Fibroblast of lung (primary cell): ENCODE data around the gene MCF2L2. TPM values are rescaled to one million over a fixed set of nuclear protein-coding genes. Genes with fewer than 3 reads are reported as not detected.

ENCODE experiments used
- DNase-seq, 2 donors: peaks; one replicate each; pipeline versions ENCODE4 v3.0.0 to v3.0.0-alpha.2; 2010; ENCODE audit warnings: low read depth in 2 of 2
- H2AFZ ChIP-seq: 2 replicates; pipeline ENCODE4 v1.5.1; 2012; ENCODE audit warnings: low read length, control low read depth, inconsistent platforms
- H3K27ac ChIP-seq: 2 replicates; pipeline ENCODE4 v1.5.1; 2011; ENCODE audit warnings: low read length, control low read depth; ENCODE audit not compliant: insufficient read depth
- H3K27me3 ChIP-seq: 2 replicates; pipeline ENCODE4 v1.5.1; 2011; ENCODE audit warnings: mild to moderate bottlenecking, low read length; ENCODE audit not compliant: control insufficient read depth, insufficient read depth
- H3K36me3 ChIP-seq: 2 replicates; pipeline ENCODE4 v1.5.1; 2011; ENCODE audit warnings: low read length; ENCODE audit not compliant: control insufficient read depth, insufficient read depth
- H3K4me1 ChIP-seq: 2 replicates; pipeline ENCODE4 v1.5.1; 2011; ENCODE audit warnings: low read length; ENCODE audit not compliant: control insufficient read depth, insufficient read depth; ENCODE audit errors: extremely low read depth
- H3K4me2 ChIP-seq: 2 replicates; pipeline ENCODE4 v1.5.1; 2011; ENCODE audit warnings: low read length, control low read depth; ENCODE audit not compliant: insufficient read depth; ENCODE audit errors: extremely low read depth
- H3K4me3 ChIP-seq, 4 experiments: fragments of 200-600 bp in 1 of 4; sonication (generic) in 1 of 4; replicated peaks in 1 of 4; 2 replicates each; pipeline ENCODE4 v1.5.1; 2011 to 2016; ENCODE audit warnings: low read length in 4 of 4, low read depth in 3 of 4, mild to moderate bottlenecking in 3 of 4, control low read depth in 2 of 4, inconsistent platforms in 1 of 4, mixed read lengths in 1 of 4; ENCODE audit not compliant: insufficient read depth in 1 of 4; ENCODE audit errors: control extremely low read depth in 1 of 4
- H3K79me2 ChIP-seq: 2 replicates; pipeline ENCODE4 v1.5.1; 2012; ENCODE audit warnings: mild to moderate bottlenecking, low read length, inconsistent platforms; ENCODE audit not compliant: control insufficient read depth, insufficient read depth
- H3K9ac ChIP-seq: 2 replicates; pipeline ENCODE4 v1.5.1; 2011; ENCODE audit warnings: mild to moderate bottlenecking, low read length, control low read depth; ENCODE audit not compliant: insufficient read depth
- H3K9me3 ChIP-seq: 2 replicates; pipeline ENCODE4 v1.5.1; 2012; ENCODE audit warnings: low read depth, low read length; ENCODE audit not compliant: control insufficient read depth, insufficient read depth
- H4K20me1 ChIP-seq: 2 replicates; pipeline ENCODE4 v1.5.1; 2011; ENCODE audit warnings: low read length; ENCODE audit not compliant: control insufficient read depth, insufficient read depth; ENCODE audit errors: extremely low read depth
- CTCF ChIP-seq, 2 donors: IDR thresholded peaks in 1 of 2; conservative IDR thresholded peaks in 1 of 2; 1 replicate in 1 of 2; 2 replicates in 1 of 2; pipeline ENCODE4 v1.5.1; 2011 to 2012; ENCODE audit warnings: low read length in 2 of 2, control low read depth in 1 of 2, inconsistent platforms in 1 of 2, low read depth in 1 of 2, mild to moderate bottlenecking in 1 of 2
- EZH2 ChIP-seq: IDR thresholded peaks from 2 replicates; pipeline ENCODE4 v1.5.1; 2012; ENCODE audit warnings: low read length, control low read depth, mild to moderate bottlenecking; ENCODE audit errors: missing control alignments
- polyA plus RNA-seq, 2 donors: library from polyadenylated mRNA; depleted of rRNA in 1 of 2; stranded (reverse) in 1 of 2; unstranded in 1 of 2; fragments of >200 nt; gene quantifications; 2 replicates each; pipeline ENCODE4 v1.2.1, GENCODE V29; 2011 to 2012; ENCODE audit warnings: missing spikeins in 1 of 2
- total RNA-seq: library from RNA; depleted of rRNA; stranded (reverse); fragments of >200 nt; gene quantifications from 2 replicates; pipeline ENCODE4 v1.2.1, GENCODE V29; 2014

MCF2L2 gene
- total and polyA plus RNA-seq, 2 donors (not counting 1 experiment from before 2014, with no cell fraction given) = under 0.01 to 0.08 TPM

GRCh38 chr3:183290216-183290615 is 138.2 kb downstream of the MCF2L2 start:
- H4K20me1 ChIP-seq = no peaks in the 10 kb centered on the region
- H3K27ac ChIP-seq = no peak overlapping the region
- H3K4me1 ChIP-seq = peaks cover 2% of the 10 kb centered on the region
- H3K4me3 ChIP-seq = no peak overlapping the region
- DNase-seq = no peak
- H3K9me3 ChIP-seq = no peaks in the 10 kb centered on the region
- TF ChIP-seq EZH2 (no peak), CTCF (conservative IDR thresholded peaks at IDR 0.05 in 1 of 2, IDR thresholded peaks at IDR 0.05 in 1 of 2; ENCODE audit: low read depth in 1 of 2, low read length in 2 of 2) (no peak)
- H3K79me2 ChIP-seq = no peaks in the 10 kb centered on the region
- no peaks in the 10 kb centered on the region for H3K36me3 ChIP-seq
- no peak overlapping the region for H2AFZ ChIP-seq
- H3K4me2 ChIP-seq = no peak overlapping the region
- H3K9ac ChIP-seq = no peak overlapping the region
- no peaks in the 10 kb centered on the region for H3K27me3 ChIP-seq

GRCh38 chr3:183288117-183288516 is 140.3 kb downstream of the MCF2L2 start:
- Histone ChIP-seq H3K9ac (no peak overlapping the region), H3K27ac (no peak overlapping the region), H3K9me3 (no peaks in the 10 kb centered on the region), H3K4me1 (peaks cover 3% of the 10 kb centered on the region), H3K4me3 (peak overlapping the region in 1 of 4 experiments; percentile 60), H3K27me3 (no peaks in the 10 kb centered on the region), H4K20me1 (no peaks in the 10 kb centered on the region), H3K79me2 (no peaks in the 10 kb centered on the region), H2AFZ (no peak overlapping the region), H3K4me2 (no peak overlapping the region), H3K36me3 (no peaks in the 10 kb centered on the region)
- DNase-seq = no peak
- TF ChIP-seq EZH2 (no peak), CTCF (conservative IDR thresholded peaks at IDR 0.05 in 1 of 2, IDR thresholded peaks at IDR 0.05 in 1 of 2; ENCODE audit: low read depth in 1 of 2, low read length in 2 of 2) (no peak)

GRCh38 chr3:183287301-183287971 is 141.0 kb downstream of the MCF2L2 start:
- H3K9me3 ChIP-seq = no peaks in the 10 kb centered on the region
- H3K79me2 ChIP-seq = no peaks in the 10 kb centered on the region
- H2AFZ ChIP-seq = no peak overlapping the region
- no peak overlapping the region for H3K4me2 ChIP-seq
- no peak for TF ChIP-seq CTCF (conservative IDR thresholded peaks at IDR 0.05 in 1 of 2, IDR thresholded peaks at IDR 0.05 in 1 of 2; ENCODE audit: low read depth in 1 of 2, low read length in 2 of 2)
- H3K4me3 ChIP-seq = peak overlapping the region in 1 of 4 experiments; percentile 60
- no peaks in the 10 kb centered on the region for H4K20me1 ChIP-seq
- H3K27me3 ChIP-seq = no peaks in the 10 kb centered on the region
- H3K27ac ChIP-seq = no peak overlapping the region
- no peaks in the 10 kb centered on the region for H3K36me3 ChIP-seq
- no peak overlapping the region for H3K9ac ChIP-seq
- H3K4me1 ChIP-seq = peaks cover 3% of the 10 kb centered on the region
- DNase-seq = peak; percentile 95 to 99
